ENCODE measurements around the gene PSMG4.

PSMG4 gene

GRCh38 chr6:3281631-3282475 lies 23.1 kb downstream of the PSMG4 start:
- Histone ChIP-seq H3K27ac (ENCODE audit: poor library complexity, severe bottlenecking) (peak overlapping the region; percentile 44), H3K4me3 (ENCODE audit: severe bottlenecking) (no peak overlapping the region), H3K36me3 (ENCODE audit: low read depth) (no peaks in the 10 kb centered on the region), H3K4me1 (ENCODE audit: insufficient read depth, poor library complexity, severe bottlenecking) (peaks cover 12% of the 10 kb centered on the region), H3K9me3 (ENCODE audit: severe bottlenecking) (no peaks in the 10 kb centered on the region), H3K27me3 (ENCODE audit: insufficient read depth, poor library complexity, severe bottlenecking) (no peaks in the 10 kb centered on the region)
- DNase-seq (ENCODE audit: low spot score) = peak; percentile 83
- peak; percentile 30 for TF ChIP-seq CTCF (IDR thresholded peaks at IDR 0.05; ENCODE audit: poor library complexity, severe bottlenecking)
- ATAC-seq (ENCODE audit: low read depth) = peak; percentile 97

GRCh38 chr6:3282476-3283236 lies 23.9 kb downstream of the PSMG4 start:
- peaks cover 12% of the 10 kb centered on the region for H3K4me1 ChIP-seq (ENCODE audit: insufficient read depth, poor library complexity, severe bottlenecking)
- no peaks in the 10 kb centered on the region for H3K36me3 ChIP-seq (ENCODE audit: low read depth)
- no peaks in the 10 kb centered on the region for H3K9me3 ChIP-seq (ENCODE audit: severe bottlenecking)
- TF ChIP-seq CTCF (IDR thresholded peaks at IDR 0.05; ENCODE audit: poor library complexity, severe bottlenecking) = no peak
- H3K27ac ChIP-seq (ENCODE audit: poor library complexity, severe bottlenecking) = peak overlapping the region; percentile 44
- DNase-seq (ENCODE audit: low spot score) (no peak), ATAC-seq (ENCODE audit: low read depth) (no peak)
- no peaks in the 10 kb centered on the region for H3K27me3 ChIP-seq (ENCODE audit: insufficient read depth, poor library complexity, severe bottlenecking)
- no peak overlapping the region for H3K4me3 ChIP-seq (ENCODE audit: severe bottlenecking)

GRCh38 chr6:3283241-3283640 lies 24.5 kb downstream of the PSMG4 start:
- no peak for TF ChIP-seq CTCF (IDR thresholded peaks at IDR 0.05; ENCODE audit: poor library complexity, severe bottlenecking)

GRCh38 chr6:3283641-3284435 lies 25.1 kb downstream of the PSMG4 start:
- peak; percentile 38 for DNase-seq (ENCODE audit: low spot score)
- H3K4me3 ChIP-seq (ENCODE audit: severe bottlenecking) = no peak overlapping the region
- H3K36me3 ChIP-seq (ENCODE audit: low read depth) = no peaks in the 10 kb centered on the region
- ATAC-seq (ENCODE audit: low read depth) = no peak
- H3K9me3 ChIP-seq (ENCODE audit: severe bottlenecking) = no peaks in the 10 kb centered on the region
- no peak overlapping the region for H3K27ac ChIP-seq (ENCODE audit: poor library complexity, severe bottlenecking)
- peaks cover 12% of the 10 kb centered on the region for H3K4me1 ChIP-seq (ENCODE audit: insufficient read depth, poor library complexity, severe bottlenecking)
- no peak for TF ChIP-seq CTCF (IDR thresholded peaks at IDR 0.05; ENCODE audit: poor library complexity, severe bottlenecking)
- no peaks in the 10 kb centered on the region for H3K27me3 ChIP-seq (ENCODE audit: insufficient read depth, poor library complexity, severe bottlenecking)

More at GRCh38 chr6:3283241-3283640, 24.5 kb downstream of the PSMG4 start:
- Histone ChIP-seq H3K9me3 (ENCODE audit: severe bottlenecking) (no peaks in the 10 kb centered on the region), H3K4me1 (ENCODE audit: insufficient read depth, poor library complexity, severe bottlenecking) (peaks cover 12% of the 10 kb centered on the region), H3K36me3 (ENCODE audit: low read depth) (no peaks in the 10 kb centered on the region), H3K27ac (ENCODE audit: poor library complexity, severe bottlenecking) (no peak overlapping the region), H3K4me3 (ENCODE audit: severe bottlenecking) (no peak overlapping the region), H3K27me3 (ENCODE audit: insufficient read depth, poor library complexity, severe bottlenecking) (no peaks in the 10 kb centered on the region)
- ATAC-seq (ENCODE audit: low read depth) (no peak), DNase-seq (ENCODE audit: low spot score) (no peak)

All from RWPE2 (cell line).